Colon (tissue), 2 donors: ENCODE data around the gene SHMT2.
"Not testable (repeated sequence)": the region's sequence is repeated elsewhere in the genome, so short reads cannot be mapped to it uniquely, and the experiment has no call there.

Experiments
- FAIRE-seq: peaks from 2 replicates; lab custom pipeline; 2012; peaks lifted over from hg19 to GRCh38; lab: Jason Lieb, UNC
- donor health status: control.
- donor health status: control.

The SHMT2 gene

GRCh38 chr12:57266681-57267080 lies 37.2 kb downstream of the SHMT2 start:
- no peak for FAIRE-seq

- FAIRE-seq = no peak
These were observed 38.8 kb downstream of the SHMT2 start for GRCh38 chr12:57268264-57268663.

- FAIRE-seq = no peak
These were observed 41.5 kb downstream of the SHMT2 start for GRCh38 chr12:57270966-57271470.

GRCh38 chr12:57272337-57273151 lies 43.0 kb downstream of the SHMT2 start:
- FAIRE-seq = no peak

- FAIRE-seq = no peak
These were observed 44.0 kb downstream of the SHMT2 start for GRCh38 chr12:57273516-57273915.

- FAIRE-seq = not testable (repeated sequence)
These were observed 46.7 kb downstream of the SHMT2 start for GRCh38 chr12:57276233-57276632.

- FAIRE-seq = no peak
These were observed 47.5 kb downstream of the SHMT2 start for GRCh38 chr12:57276935-57277563.

- no peak for FAIRE-seq
These were observed 49.2 kb downstream of the SHMT2 start for GRCh38 chr12:57278465-57279381.

- no peak for FAIRE-seq
These were observed 50.9 kb downstream of the SHMT2 start for GRCh38 chr12:57280211-57281062.

GRCh38 chr12:57282073-57282472 lies 52.6 kb downstream of the SHMT2 start:
- not testable (repeated sequence) for FAIRE-seq
